HG03342 (cell line): ENCODE results near the gene NIN.
A peak's percentile ranks its signal among the peaks of the same experiment; 100 is the strongest.
"Not testable (repeated sequence)": the region's sequence is repeated elsewhere in the genome, so short reads cannot be mapped to it uniquely, and the experiment has no call there.

Experiments
- ATAC-seq: cut with Tn5 transposase; IDR thresholded peaks from one replicate; pipeline ENCODE4 v1.9.1; 2021; ENCODE audit warnings: mild to moderate bottlenecking, moderate library complexity; ENCODE audit not compliant: unreplicated experiment

The NIN gene

DNA sequence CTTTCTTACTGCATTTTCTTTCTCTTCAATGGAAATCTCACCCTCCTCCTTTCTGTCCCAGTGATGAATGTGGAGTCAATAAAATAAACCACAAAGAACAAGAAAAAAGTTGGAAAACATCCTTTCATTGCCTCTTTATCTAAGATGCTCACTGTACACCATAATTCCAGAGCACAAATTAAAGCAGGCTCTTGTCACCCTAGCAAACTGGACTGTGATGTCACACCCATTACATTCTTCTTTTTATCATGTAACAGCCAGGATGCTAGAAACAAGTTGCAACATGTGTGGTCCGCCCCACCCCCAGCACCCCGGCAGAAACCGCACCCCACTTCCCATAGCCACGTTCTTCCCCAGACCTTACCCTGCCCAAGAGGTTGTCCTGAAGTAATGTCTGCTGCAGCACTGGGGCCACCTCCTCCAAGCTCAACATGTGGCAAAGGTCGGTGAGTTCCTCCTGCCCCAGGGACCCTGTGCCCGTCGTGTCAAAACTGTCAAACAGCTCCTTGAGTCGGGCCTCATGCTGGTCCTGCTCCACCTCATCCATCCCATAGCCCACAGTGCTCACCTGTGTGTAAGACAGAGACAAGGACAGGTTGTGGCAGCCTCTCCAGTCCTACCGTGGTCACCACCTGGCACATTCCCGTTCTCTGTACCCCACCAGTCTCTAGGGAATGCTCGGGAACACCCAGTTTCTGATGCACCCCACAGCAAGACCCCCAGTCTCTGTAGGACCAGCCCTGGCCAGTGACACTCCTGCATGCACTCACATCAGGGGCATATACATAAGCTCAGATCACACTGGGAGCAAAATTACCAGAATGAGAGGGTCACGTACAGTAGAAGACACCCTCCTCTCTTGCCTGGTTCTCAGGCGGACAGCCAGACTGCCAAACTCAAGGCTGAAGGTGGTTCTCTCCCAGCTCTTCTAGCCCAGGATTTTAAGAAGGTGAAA, 9.2 kb downstream of the NIN start:
- ATAC-seq: no peak

DNA sequence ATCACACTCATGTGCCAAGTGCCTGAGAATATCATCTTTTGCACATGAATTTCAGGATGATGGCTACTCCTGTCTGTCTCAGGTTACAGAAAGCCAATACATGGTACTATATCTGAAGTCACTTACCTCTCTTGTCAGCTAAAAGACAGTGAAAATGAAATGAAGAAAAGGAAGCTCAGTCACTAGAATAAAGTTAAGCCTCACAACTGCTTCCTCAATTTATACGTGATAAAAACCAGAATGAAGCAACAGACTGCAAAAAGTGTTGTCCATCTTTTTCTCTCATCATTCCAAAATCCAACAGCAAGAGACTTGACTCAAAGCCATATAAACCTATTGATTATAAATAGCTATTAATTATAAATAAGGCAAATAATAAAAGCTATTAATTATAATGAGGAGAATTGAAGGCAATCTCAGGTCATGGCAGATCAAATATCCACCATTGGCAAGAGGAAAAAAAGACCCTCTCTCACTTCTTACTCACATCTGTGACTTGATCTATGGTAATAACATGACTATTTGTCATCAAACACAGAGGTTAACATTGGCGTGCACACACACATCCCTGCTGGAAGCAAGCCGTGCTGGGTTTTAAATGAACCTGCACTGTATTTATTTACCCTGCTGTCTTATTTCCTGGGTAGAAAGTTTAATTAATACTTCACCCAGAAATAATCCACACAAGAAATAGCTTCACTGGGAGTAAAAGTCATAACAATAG, 10.0 kb downstream of the NIN start:
- no peak for ATAC-seq

DNA sequence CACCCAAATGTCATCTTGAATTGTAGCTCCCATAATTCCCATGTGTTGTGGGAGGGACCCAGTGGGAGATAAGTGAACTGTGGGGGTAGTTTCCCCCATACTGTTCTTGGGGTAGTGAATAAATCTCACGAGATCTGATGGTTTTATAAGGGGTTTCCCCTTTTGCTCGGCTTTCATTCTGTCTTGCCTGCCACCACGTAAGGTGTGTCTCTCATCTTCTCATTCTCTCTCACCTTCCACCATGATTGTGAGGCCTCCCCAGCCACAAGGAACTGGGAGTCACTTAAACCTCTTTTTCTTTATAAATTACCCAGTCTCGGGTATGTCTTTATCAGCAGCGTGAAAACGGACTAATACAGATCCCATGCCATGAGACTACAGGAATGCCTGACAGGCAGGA, 11.7 kb downstream of the NIN start:
- not testable (repeated sequence) for ATAC-seq

DNA sequence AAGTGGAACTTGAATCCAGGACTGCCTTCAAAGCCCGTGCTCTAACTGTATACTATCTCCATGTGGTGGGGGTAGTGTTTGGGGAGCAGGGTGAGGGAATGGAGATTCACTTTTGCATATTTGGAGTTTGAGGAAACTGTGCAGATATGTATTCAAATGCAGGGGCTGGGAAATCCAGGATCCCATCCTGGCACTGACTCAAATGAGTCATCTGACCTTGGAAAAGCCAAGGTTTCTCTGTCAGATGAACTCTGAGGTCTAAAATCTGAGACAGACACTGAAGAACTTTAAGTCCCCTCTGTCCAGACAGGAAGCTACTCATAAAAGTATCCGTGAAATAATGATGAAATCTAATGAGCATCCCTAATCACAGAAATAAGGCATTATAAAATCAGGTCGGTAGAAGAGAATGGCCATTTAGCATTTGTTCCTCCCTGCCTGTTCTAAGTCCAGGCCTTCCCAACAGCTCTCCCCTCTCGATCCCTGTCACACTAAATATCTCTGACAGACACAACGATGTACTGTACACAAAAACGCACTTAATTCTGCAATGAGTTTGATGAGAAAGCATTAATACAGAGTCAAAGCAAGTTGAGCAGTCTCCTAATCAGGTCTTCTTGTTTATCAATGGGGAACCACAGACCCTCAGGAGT, 14.4 kb downstream of the NIN start:
- no peak for ATAC-seq

DNA sequence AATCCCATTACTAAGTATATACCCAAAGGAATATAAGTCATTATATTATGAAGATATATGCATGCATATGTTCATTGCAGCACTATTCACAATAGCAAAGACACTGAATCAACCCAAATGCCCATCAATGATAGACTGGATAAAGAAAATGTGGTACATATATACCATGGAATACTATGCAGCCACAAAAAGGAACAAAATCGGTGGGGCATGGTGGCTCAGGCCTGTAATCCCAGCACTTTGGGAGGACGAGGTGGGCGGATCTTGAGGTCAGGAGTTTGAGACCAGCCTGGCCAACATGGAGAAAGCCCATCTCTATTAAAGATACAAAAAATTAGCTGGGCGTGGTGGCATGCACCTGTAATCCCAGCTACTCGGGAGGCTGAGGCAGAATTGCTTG, 15.4 kb downstream of the NIN start:
- not testable (repeated sequence) for ATAC-seq

DNA sequence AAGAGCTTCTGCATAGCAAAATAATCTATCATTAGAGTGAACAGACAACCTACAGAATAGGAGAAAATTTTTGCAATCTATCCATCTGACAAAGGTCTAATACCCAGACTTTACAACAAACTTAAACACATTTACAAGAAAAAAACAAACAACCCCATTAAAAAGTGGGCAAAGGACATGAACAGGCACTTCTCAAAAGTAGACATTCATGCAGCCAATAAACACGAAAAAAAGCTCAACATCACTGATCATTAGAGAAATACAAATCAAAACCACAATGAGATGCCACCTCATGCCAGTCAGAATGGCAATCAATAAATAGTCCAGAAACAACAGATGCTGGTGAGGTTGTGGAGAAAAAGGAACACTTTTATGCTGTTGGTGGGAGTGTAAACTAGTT, 15.9 kb downstream of the NIN start:
- ATAC-seq: not testable (repeated sequence)

DNA sequence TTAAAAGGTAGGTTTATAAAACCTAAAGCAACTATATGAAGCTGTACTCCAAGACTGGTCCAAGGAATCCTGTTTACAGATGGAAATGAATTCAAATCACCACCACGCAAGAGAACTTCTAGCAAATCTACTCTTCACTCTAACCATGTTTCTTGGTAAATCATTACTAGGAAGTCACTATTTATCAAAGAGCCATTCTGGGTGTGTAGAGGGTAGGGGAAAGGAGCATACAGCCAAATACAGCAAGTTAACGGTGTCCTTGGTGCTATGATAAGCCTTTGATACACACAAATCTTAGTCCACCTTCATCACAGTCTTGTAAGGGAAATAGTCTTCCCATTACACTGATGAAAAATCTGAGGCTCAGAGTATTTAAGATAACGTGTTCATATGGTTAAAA, 16.8 kb downstream of the NIN start:
- ATAC-seq: no peak

DNA sequence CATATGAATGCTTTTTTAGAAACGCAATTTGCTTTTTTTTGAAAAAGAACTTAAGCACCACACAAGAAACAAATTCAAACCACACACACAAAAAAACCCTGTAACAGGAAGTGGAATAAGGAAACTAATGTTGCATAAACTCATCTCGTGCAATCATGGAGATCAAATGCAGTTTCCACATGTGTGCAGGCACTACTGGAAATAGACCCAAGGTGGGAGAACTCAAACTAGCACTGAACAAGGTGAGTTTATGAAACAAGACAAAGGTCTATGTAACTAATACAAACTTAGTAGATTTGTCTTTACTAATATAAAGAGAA, 17.5 kb downstream of the NIN start:
- no peak for ATAC-seq

DNA sequence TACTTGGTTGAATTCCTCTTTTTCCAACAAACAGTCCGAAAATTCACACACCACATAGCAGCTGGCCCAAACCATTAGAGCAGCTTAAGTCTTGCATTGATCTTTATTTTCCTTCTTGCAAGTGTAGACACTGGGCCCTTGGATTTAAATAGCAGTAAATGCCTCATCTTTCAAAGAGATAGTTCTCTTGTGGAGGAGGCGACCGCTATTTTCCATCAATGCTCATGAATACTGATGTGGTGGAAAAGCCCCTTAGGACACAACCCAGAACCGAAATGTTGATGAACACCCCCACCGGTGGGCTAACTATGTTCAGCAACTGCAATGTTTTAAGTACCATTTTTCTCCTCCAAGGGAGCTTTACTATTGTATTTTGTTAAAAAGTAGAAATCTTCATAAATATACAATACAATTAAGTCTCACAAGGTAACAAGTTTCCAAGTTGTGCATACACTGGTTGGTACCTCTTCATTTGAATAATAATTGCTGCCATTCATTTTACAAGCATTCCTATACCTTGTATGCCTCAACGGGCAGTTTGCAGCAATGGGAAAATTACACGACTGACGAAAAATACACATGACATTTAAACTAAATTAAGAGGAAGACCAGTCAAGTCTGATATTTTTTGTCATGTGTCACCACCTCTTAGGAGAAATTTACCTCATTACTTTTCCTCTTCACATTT, 18.0 kb downstream of the NIN start:
- ATAC-seq: no peak

DNA sequence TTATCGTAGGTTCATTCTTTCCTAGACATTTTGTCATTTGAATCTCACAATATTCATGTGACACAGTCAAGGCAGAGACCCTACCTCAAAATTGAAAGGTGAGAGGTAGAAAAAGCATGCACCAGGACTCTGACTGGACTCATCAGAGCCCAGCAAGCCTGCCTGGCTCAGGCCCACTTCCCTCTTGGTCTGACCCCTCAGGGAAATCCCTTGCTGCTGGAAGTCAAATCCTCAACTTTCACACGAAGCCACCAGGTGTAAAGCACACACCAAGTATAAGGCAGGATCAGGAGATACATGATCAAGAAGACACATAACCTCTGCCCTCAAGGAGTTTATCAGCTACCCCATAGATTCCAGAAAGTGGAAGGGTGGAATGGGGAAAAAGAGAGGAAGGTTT, 18.8 kb downstream of the NIN start:
- no peak for ATAC-seq

DNA sequence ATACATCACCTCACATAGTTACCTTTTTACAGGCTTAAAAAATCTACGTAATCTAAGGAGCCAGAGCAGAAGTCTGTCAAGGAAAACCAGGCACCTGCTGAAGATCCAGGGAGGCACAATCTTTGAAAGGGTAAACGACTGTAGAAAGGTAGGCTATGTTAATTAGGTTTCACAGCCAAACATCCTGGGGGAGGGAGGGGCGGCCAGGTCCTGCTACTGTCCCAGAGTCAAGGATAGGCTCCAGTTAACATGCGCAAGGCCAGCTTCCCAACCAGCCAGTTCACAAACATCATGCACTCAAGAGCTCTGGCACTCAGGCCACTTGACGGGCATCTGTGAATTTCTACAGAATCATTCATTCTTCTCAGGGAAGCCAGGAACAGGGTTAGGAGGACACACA, 22.9 kb downstream of the NIN start:
- ATAC-seq: no peak

DNA sequence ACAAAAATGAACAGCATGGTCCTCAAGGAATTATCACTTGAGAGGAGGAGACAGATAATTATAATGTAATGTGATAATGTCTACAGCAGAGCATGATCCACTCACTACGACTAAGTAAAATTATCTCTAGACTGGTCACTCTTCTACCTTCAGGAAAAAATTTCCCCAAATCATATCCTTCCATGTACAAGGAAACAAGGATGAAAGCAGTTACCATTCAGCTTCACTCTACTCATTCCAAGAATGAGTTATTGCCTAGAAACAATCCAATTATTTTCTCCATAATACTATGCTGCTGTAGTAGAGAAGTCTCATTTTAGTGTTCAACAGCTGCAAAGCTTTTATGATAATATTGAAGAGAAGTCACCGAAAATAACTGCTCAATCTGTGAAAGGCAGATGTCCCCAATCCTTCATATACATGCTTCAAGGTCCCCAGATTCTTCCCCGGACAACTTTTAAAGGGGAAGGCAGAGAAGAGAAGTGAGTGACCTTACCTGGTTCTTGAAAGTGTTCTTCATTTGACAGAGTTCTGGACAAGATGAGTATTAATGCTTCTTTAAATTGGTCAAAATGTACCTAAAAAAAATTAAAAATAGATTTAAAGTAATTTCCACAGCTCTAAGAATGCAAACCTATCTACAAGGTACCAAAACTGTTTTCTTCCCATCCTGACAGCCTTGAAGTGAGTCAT, 24.6 kb downstream of the NIN start:
- no peak for ATAC-seq

DNA sequence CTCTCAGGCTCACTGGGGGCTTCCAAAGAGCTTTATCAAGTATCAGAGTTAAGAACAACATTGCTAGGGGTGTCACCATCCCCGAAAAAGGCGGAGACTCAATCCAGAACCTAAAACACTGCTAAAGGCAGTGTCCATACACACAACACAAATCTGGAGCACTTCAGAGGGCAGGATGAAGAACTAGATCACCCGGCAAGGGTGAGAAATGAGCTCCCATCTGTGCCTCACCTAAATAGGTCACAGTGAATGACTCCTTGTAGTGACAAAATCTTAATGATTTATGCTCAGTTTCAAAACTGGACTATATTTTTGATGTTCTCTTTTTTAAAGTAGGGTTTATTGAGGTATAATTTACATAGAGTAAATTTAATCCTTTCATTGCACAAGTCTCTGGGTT, 25.6 kb downstream of the NIN start:
- ATAC-seq: no peak

DNA sequence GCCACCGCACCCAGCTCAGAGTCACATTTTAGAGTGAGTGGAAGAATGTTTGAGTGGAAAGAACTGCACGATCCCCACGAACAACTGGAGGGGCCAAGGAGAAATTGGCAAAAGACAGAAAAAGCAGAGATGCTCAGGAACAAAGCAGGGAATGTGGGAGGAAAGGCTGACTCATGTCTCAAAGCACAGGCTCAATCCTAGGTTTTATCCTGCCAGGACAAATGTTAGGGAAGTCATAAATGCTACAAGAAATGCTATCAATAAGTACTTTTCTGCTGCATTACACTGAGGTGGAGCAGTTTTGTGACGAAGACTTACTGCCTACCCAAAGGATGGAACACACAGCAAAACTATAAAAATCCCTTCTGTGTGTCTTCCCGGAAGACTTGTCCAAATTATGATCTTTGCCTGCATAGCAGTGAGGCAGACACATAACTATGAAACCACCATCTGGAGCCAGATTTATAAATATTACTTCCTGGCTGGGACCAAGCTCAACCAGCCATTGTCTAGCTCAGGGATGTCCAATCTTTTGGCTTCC, 26.7 kb downstream of the NIN start:
- no peak for ATAC-seq

DNA sequence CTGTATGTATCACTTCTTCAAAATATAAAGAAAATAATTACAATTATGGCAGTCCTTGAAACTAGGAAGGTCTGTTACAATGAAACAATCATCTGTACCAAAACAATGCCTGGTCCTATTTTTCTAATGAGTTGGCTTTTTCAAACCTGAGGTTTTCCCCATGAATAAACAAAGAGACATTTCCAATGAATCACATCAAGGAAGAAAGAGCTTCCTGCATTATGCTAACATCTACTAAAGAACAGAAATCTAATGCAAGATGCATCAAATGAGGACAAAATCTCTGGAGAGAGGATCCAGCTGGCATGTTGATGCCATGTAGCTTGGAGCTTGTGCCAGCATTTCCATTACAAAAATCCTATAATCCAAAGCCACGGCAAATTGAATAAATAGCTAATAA, 29.3 kb downstream of the NIN start:
- ATAC-seq: no peak

DNA sequence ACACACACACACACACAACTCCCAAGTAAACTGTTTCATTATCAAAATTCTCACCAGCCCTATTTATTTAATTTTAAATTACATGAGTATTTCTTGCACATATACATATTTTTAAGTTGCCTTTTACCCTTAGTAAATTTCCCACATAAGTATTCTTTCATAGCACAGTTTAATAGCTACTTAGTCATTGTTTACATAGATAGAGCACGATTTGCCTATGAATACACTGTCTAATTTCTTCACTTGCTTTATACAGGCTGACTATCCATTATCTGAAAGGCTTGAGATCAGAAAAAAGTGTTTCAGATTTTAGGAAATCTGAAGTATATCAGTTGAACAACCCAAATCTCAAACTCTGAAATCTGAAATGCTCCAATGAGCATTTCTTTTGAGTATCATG, 30.9 kb downstream of the NIN start:
- no peak for ATAC-seq

DNA sequence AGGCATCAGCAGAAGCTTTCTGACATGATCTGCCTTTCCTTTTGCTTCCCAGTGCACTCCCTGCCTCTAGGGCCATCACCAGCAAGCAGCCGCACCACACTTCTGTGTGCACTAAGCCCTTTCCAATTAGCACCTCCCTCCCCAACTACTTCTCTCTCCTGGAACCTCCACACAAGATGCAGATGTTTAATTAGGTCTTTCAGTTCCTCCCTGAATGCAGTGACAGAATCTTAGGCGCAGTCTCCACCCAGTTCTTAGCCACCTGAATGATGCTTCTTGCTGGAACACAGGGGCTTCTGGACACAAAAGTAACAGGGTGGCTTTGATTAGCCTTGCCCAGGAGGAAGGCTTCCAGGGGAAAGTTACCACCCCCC, 32.9 kb downstream of the NIN start:
- ATAC-seq: peak; percentile 85

DNA sequence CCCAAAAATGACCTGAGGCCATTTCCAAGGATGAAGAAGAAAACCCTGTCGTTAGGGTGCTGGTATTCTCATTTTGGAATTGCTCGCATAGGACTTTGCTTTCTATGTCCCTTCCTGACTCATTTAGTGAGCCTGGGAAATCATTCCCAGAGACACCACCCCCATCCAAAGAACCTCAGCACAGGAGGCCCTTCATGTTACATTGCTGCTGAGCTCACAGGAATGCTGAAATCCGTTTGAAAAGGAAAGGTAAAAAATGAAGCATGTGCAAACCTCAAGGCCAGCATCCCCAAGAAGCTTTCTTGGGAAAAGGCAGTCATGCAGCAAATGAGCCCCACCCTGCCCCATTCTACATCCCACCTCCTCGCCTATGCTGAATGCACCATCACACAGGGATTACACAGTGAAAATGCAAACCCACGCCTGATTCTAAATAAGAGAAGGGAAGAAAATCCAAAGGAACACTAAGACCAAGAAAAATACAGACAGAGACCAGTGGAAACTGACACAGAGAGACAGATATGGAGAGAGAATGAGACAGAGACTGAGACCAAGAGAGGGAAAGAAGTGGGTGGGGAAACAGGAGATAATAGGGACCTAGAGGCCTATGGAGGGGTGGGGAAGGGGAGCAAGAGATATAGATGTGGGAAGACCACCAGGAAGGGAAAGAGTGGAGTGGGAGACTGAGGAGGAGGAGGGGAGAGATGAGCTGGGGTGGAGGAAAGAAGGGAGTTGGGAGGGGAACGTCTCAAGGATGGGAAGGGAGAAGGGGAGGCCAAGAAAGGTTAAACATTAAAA, 33.5 kb downstream of the NIN start:
- ATAC-seq: no peak

DNA sequence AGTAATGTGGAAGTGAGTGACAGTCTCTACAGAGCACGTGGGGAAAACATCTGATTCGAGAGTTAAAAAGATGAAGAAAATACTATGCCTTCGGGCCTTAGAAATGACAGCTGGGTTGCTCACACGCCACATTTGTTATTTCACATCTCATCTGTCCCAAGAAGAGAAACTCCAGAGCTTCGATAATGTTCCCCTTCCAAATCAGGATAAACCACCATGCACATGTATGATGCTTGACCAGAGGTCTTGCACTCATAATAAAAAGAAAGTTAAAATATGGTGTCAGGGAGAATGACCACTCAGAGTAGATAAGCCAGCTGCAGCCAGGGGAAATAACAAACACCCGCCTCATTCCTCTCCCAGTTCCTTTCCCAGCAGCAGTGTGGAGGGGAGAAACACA, 34.6 kb downstream of the NIN start:
- no peak for ATAC-seq

DNA sequence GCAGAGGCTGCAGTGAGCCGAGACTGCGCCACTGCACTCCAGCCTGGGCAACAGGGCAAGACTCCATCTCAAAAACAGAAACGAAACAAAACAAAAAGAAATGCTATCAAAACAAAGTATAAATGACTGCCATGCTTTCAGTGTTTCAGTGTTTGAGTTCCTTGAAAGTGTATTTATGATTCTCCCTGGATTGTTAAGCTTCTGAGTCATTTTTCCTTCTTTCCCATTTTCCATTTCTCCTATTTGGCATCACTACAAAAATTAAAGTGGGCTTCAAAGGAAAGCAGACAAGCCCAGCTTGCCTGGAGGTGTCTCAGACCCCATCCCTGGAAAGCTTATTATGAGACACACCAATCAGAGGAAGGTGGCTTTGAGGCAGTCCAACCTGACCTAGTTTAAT, 35.1 kb downstream of the NIN start:
- no peak for ATAC-seq
